Hippocampal formation (tissue), 2 donors: ENCODE results near the gene SSH3.

Experiments
- DNase-seq, 2 donors: peaks; one replicate each; lab custom pipeline; 2025; lab: John Stamatoyannopoulos, UW

SSH3 gene, protein sequence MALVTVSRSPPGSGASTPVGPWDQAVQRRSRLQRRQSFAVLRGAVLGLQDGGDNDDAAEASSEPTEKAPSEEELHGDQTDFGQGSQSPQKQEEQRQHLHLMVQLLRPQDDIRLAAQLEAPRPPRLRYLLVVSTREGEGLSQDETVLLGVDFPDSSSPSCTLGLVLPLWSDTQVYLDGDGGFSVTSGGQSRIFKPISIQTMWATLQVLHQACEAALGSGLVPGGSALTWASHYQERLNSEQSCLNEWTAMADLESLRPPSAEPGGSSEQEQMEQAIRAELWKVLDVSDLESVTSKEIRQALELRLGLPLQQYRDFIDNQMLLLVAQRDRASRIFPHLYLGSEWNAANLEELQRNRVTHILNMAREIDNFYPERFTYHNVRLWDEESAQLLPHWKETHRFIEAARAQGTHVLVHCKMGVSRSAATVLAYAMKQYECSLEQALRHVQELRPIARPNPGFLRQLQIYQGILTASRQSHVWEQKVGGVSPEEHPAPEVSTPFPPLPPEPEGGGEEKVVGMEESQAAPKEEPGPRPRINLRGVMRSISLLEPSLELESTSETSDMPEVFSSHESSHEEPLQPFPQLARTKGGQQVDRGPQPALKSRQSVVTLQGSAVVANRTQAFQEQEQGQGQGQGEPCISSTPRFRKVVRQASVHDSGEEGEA

DNA sequence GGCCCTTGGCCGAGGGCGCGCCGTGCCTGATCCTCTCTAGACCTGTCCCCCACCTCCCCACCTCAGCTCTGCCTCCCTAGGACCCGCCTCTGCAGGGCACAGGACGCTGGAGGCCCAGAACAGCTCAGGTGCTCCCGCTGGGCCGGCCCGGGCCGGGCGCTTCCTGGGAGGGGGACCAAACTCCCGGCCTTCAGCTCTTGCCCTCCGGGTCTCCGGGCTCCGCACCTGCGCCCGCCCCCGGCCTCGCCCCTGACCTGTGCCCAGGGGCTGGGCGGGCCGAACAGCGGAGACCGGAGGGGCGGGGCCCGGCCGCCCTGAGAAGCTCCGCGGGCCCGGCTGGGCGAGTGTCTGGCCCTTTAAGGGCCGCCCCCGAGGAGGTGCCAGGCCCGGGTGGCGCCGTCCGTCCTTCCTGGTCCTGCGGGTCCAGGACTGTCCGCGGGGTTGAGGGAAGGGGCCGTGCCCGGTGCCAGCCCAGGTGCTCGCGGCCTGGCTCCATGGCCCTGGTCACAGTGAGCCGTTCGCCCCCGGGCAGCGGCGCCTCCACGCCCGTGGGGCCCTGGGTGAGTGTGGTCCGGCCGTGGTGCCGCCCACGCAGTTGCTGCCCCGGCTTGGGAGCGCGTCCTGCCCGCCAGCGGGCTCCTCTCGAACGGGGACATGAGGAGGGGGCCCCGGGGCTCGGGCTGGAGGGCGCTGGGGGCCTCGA lies at the start of gene SSH3:
Gene SSH3, plus strand, starts transcription at position 399 of the 703 bp plus-strand sequence. Its CDS starts 96 bp downstream, at position 495.
- peak; percentile 44 to 54 for DNase-seq

DNA sequence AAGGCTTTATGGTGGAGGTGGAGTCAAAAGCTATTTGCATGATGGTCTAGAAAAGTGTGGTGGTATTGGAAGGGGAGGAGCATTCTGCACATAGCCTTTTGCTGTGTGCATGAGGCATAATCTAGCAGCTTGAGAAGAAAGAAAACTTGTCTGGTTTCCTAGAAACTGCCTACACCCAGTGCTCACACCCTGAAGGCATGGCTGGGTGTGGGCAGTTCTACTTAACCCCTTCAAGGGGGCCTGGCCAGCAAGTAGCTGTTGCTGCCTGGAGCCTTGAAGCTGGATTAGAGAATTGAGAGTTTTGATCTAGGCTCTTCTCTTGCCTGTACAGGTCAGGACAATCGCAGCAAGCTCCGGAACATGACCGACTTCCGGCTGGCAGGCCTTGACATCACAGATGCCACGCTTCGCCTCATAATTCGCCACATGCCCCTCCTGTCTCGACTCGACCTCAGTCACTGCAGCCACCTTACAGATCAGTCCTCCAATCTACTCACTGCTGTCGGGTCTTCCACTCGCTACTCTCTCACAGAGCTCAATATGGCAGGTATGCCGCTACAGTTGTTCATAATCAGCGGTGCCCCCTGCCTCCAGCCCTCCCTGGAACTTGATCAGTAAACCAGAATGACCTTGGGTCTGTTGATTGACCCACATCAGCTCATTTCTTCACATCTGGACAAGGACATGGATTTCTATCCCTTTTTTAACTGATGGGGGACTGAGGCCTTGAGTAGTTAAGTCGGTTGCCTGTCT lies 49.3 kb upstream of the SSH3 start:
- no peak for DNase-seq

DNA sequence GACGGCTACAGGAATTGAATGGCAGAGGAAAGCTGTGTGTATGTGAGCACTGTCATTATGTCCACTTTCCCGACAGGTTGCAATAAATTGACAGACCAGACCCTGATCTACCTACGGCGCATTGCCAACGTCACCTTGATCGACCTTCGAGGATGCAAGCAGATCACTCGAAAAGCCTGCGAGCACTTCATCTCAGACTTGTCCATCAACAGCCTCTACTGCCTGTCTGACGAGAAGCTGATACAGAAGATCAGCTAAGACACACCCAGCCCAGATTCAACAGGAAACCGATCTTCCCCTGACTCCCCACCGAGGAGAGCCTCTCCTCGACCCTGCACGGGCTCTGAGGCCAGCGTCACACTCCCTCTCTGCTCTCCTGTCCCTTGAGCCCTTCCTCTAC lies 48.5 kb upstream of the SSH3 start:
- no peak for DNase-seq

DNA sequence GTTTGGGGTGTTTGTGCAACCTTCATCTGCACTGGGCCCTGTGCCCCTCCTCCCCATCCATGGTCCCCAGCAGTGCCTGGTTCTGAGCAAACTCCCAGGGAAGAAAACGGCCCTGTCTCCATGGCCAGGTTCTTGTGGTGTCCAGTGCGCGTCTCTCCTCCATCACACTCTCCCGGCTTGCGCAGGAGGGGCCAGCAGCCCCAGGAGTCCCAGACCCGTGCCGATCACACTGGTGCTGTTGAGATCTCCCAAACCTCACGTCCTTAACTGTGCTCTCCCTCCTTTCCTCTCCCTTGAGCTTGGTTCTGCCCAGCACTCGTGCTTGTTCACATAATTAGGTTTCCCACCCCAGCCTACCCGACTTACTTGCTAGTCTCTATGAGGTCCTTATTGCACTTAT lies 48.0 kb upstream of the SSH3 start:
- DNase-seq: no peak

DNA sequence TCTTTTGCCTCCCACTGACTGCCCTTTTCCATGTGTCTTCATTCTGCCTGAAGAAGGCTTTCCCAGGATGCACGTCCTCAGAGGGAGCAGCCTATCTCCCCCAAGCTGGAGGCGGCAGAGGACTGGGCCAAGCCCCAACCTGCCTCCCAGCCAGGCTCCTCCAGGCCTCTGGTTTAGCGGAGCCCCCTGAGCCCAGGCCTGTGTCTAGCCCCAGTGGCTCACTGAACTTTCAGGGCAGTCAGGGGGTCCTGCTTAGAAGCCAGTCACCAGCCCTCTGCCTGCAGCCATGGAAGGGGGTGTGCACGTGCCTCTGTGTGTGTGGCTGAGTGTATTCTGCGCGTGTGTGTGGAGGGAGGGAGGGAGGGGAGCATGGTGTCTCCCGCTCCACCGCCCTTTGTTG lies 47.5 kb upstream of the SSH3 start:
- DNase-seq: no peak

DNA sequence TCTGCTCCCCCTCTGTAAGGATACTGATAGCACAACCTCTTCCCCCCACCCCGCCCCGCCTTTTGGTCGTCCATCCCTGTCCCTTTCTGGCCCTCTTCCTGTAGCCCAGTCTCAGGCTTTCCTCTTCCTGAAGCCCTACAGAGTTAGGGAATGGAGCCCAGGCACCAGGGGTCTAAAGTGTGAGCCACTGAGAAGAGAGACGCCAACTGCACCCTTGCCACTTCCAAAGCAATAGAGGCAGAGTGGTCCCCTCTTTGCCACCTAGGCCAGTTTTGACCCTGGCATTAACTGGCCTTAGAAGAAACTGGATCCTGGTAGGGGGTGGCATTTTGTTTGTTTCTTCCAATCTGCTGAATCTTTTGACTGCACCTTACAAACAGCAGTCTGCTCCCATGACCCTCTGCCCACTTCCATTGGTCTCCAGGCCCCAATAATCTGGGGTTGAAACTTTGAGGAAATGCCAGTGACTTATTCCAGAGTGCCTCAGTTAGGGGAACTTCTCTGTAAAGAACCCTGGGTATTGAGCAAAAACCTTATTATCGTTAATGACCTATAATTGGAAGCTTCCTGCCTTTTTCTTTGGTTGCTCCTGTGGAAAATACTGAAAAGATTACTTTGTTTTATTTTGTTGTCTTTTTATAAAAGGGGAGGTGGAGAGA lies 46.7 kb upstream of the SSH3 start:
- DNase-seq: no peak

DNA sequence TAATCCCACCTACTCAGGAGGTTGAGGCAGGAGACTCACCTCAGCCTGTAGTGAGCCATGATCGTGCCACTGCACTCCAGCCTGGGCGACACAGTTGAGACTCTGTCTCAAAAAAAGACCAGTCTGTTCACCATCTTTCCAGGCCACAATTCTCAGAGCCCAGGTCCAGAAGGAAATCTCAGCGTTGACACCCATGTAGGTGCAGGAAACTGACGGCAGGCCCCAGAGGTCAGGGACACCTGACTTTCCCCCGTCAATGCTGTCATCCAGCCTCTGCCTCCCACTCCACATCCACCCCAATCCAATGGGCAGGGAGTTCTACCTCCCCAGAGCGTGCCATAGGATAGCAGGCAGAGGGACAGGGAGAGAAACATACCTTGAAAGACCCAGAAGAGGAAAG lies 42.9 kb upstream of the SSH3 start:
- no peak for DNase-seq

DNA sequence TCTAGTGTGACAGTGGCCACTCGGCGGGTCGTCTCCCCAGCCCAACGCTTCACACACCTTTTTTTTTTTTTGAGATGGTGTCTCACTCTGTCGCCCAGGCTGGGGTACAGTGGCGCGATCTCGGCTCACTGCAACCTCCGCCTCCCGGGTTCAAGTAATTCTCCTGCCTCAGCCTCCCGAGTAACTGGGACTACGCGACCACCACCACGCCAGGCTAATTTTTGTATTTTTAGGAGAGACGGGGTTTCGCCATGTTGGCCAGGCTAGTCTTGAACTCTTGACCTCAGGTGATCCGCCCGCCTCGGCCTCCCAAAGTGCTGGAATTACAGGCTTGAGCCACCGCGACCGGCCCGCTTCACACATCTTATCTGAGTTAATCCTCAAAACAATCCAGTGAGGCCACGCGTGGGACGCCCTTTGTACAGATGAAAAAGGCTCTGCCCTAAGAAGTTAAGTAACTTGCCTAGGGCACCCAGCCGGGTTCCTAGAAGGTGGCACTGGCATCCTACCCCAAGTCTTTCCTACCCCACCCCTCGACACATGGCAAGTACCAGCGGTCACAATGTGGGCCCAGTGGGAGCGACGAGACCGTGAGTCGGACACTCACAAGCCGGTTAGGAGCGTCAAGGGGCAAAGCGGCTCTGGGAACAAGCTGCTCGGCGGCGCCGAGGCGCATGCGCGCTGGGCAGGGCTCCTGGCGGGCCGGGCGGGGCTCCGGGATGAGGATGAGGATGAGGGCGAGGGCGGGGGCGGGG lies 42.3 kb upstream of the SSH3 start:
- DNase-seq: peak in 1 of 2 donors; percentile 68

DNA sequence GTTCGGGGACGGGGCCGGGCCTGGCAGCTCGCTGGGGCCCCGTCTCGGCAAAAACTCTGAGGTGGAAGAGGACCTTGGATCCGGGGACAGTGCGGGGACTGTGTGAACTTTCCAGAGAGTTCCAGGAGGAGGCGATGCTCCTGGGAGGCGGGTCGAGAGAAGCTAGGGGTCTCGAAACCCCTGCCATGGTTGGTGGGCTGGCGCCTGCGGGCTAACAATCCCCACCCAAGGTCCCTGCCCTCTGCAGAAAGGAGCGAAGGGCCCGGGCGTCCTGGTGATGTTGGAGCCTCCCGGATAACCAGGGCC lies 41.7 kb upstream of the SSH3 start:
- DNase-seq: no peak

DNA sequence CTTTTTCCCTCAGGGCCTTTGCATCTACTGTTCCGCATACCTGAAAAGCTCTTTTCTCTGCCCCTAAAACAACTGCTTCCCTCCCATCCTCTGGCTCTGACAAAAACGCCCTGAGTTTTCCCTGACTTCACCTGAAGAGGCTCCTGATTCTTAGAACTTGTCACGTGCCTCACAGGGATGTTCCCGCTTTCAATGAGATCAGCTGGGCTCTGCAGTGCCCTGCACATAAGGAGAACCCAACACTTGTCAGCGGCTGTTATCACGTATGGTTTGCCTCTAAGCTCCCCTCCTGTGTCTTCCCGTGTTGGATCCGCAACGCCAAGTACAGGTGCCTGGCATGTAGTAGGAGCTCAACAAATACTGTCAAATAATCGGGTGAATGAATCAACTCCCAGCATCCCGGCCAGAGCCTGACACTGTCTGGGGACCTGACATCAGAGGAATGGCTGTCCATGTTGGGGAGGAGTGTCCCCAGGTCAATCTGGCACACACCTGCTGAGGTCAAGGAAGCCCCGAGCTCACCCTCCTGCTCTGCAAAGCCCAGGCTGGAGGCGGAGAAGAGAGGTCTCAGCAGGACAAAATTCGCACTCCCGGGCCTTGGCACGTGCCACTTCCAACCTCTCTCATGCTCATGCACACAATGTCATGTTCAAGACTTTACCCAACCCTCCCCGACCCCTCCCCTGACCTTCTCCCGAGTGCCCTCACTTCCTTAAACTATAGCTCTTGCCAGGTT lies 41.2 kb upstream of the SSH3 start:
- DNase-seq: no peak

DNA sequence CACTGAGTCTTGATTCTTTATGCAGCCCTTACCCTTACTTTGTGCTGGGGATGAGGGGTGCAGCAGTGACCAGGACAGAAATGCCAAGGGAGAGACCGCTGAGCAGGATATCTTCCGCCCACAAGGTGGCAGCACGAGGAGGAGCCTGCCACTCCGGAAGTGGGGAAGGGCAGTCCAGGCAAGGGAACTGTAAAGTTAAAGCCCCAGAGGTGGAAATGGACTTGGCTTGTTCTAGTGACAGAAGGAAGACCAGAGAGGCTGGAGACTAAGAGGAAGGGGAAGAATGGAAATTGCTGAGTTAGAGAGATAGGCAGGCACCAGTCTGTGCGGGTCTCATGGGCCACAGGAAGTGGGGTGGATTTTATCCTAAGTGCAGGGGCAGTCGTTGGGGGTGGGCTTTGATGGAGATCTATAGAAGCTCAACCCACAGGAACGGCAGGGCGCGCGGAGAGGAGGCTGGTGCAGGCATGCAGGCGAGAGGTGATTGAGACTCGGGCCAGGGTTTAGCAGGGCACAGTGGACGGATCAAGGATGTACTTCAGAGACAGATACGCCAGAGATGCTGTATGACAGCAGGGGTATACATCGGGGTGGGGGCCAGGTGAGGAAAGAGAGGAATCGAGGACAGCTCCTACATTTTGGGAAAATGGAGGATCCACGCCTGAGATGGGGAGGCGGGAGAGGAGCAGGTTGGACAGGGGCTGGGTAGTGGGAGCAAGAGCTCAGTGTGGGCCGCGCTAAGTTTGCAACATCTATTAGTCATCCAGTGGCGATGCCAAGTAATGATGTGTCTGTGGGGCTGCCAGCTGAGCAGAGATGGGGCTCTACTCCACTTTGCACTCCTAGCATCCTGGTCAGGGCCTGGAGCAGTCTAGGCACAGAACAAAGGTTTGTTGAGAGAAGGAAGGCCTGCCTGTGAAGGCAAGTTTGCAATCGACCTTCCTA lies 40.3 kb upstream of the SSH3 start:
- peak; percentile 71 to 74 for DNase-seq

DNA sequence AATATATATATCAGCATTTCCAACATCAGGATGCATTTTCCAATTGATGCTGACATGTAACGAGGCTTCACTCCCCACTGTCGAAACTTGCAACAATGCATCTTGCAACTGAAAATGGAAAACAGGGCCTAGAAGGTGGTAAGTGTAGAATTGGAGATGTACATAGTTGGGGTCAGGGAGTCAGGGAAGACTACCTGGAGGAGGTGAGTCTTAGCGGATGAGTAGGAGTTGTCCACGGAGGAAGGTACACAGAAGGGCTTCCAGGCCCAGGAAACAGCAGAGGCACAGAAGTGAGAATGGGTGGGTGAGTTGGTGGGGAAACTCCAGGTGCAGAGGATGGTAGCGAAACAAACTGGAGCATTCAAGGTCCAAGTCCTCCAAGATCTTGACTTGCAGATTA lies 39.1 kb upstream of the SSH3 start:
- no peak for DNase-seq

DNA sequence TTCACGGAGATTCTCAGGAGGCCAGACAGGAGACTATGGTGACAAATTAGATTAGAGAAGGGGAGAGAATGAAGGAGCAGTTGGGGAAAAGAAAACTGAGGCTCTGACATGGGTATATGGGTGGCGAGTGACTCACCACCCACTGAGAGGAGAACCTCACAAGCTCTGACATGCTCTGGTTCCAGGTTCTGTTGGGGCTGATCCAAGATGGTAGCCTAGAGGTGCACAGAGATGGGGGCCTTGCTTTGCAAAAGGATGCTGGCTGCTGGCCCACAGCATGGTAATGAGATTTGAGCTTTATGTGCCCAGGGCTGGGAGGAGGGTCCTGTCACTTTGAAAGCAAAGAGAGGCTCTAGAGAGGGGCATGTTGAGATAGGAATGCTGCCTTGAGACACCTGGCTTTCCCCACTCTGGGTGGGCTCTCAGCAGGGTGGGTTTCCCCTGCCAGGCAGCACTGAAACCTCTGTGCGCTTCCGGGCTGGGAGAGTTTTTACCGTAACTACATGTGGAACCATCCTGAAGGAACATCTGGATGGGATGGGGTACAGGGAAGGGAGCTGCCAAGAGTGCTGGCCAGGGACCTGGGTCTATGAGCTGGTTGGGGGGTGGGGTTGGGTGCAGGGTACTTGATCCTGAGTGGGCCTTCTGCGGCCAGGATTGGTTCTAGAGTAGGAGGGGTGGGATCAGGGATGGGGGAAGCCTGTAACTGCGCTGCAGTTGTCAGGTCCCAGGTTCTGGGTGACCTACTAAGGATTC lies 38.3 kb upstream of the SSH3 start:
- no peak for DNase-seq

DNA sequence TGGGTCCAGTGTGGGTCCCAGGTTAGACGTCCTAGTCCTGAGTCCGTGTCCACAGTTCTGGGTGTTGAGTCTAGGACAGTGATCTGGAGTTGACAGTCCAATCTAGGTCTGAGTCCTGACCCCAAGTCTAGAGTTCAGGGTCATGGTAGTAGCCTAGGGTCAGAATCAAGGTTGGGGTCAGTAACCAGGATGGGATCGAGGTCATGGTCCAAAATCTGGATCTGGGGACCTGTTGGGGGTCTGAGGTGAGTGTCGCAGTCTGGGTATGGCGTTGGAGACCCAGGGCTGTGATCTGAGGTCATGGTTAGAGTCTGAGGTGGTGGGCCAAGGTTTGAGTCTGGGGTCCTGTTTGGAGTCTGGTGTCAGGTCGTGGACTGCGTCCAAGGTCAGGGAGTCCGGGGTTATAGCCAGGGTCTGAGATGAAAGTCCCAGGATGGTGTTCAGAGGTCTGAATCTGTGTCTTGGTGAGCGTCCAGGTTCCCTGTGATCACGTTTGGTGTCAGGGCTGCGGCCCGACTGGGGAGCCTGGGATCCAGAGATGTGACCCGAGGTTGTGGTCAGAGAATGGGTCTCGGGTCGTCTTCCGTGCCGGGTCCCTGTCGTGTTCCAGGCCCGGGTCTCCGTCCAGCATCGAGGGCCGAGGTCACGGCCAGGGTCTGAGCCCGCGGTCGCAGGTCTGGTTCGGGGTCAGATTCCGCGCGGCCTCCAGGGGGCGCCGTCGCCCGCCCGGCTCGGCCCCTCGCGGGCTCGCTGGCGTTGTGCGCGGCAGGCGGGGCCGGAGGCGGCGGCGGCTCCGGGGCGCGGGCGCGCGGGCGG lies 37.5 kb upstream of the SSH3 start:
- peak; percentile 33 to 67 for DNase-seq

DNA sequence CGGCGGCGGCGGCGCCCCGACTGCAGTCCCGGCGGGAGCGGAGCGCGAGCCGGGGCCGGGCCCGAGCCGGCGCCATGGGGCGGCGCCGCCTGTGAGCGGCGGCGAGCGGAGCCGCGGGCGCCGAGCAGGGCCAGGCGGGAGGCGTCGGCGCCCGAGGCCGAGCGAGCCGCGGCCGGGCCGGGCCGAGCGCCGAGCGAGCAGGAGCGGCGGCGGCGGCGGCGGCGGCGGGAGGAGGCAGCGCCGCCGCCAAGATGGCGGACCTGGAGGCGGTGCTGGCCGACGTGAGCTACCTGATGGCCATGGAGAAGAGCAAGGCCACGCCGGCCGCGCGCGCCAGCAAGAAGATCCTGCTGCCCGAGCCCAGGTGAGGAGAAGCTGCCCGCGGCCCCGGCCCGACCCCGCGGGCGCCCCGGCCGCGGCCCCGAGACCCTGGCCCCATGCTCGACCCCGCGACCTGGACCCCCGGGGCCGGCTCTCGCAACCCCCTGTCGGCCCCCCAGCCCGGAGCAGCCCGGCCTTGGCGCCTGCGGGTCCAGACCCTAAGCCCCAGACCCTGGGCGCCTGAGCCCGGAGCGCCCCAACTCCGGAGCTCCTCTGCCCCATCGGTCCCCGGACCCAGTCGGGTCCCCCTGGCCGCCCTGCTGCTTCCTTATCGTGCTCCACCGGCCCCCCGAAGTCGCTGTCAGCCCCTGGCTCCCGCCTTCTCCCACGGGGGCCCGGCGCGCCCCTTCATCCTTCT lies 36.7 kb upstream of the SSH3 start, which contains the start of gene GRK2:
Gene GRK2, plus strand, starts transcription at position 25 of the 739 bp plus-strand sequence. Its CDS starts 227 bp downstream, at position 252.
- no peak for DNase-seq

DNA sequence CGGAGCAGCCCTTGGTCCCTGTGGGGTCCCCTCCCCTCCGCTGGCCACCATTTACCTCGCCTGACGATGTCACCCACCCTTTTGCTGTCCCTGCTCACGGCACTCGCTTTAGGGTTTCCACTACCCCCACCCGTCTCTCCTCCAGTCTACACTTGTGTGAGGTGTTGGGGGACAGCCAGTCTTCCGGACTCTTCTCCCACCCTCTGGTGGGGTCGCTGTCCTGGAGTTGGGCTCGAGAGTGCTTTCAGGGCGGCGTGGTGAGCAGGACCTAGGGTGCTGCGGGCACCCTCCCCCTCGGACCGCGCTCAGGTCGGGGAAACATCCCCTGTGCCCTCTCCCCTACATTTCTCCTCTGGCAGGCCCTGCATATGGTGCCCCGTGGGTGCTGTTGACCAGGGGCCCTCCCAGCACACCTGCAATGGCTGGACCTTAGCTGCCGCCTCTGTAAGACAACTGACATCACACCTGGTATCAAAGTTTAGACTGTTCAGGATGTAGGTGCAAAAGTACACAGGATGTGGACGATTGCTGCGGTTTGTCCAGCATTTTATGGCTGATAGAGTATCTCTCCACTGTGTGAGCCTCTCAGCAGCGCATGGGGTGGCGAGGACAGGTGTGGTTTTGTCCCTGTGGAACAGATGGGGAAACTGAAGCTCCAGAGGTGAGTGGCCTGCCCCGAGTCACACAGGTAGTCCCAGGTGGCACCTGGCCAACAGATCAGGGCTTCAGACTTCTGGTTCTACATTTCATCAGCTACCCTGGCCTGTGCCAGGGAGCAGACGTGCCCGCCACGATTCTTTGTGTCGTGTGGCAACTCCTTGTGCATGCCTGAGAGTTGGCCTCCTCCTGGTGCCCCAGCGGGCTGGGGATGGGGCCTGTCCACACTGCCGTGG lies 35.9 kb upstream of the SSH3 start:
- DNase-seq: no peak
